GM20431 (cell line): ENCODE data around the gene NTM.

ENCODE experiments used
- in situ Hi-C: fragments of 300-500 bp; cut with MseI, MboI; formaldehyde crosslinking; loops from one replicate; pipeline ENCODE4 v1.15.0; 2020; ENCODE audit warnings: low sequenced_read_pairs; ENCODE audit not compliant: unreplicated experiment

The NTM gene

DNA sequence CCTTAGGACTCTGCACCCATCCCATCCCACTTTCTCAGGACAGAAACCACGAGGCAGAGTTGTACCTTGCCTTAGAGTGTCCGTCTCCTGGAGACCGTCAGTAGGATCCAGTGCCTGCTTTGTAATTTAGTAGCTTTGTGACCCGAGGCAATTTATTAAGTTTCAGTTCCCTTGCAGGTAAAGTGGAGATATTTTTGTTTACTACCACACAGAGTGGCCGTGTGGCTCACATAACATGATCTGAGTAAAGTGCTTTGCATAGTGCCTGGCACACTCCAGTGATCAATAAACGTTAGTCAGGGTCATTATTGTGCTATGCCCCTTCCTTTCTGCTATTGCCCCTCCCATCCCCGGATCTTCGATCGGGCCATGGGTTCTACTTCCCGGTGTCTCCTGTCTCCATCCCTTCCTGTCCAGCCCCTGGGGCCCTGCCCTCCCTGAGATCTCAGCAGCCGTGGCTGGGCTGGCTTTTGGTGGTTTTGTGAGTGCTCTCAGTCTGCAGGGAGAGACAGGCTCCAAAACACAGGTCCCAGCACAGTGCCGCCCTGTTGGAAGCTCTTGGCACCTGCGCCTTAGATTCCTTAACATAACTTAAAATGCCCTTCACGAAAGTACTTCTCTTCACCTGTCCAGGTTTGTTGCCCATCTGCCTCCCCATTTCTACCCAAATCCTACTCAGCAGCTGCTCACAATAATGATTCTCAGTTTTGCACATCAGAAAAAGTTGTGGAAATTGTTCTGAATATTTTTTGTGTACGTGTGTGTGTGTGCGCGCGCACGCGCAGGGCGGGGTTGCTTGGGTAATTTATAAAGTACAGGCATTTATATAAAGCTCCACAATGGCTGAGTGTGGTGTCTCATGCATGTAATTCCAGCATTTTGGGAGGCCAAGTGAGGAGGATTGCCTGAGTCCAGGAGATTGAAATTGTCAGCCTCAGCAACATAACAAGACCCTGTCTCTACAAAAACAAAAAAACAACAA is 753.7 kb downstream of the NTM start:
- in situ Hi-C loops, result no loop called here

DNA sequence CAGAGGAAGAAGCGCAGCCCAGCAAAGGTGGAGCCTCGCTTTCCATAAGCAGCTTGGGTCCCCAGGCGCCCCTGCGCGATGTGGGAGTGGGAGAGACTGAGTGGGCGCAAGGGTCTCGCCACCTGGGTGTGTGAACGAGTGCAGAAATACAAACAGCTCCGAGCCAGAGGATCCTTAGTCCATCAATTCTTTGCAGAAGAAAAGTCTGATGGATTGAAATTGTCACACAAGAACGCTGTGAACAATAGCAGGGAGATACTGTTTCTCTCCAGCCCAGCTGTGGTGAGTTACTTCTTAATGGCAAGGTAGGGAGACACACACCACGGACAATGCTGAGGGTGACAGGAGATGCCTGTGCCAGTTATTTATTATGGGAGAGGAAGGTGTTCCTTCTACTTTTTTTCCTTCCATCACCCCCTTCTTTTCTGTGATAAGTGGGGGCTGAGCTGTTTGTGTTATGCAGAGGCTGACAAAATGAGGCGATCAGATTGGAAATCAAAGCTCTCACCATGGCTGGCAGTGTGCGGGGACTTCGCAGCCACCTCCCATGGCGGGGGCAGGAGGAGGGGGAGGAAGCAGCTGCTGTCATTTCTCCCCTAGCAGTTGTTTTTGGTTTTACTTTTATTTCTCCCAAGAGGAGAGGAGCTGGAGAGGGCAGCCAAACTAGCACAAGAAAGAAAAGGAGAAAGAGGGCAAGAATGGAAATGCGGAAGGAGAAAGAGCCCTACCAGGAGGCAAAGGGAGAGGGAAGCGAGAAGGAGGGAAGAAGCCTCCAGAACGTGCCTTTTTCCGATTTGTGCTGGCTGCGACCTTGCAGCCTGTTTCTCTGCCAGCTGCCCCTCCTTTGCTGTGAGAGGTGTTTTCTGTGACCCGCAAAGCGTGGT is 755.8 kb downstream of the NTM start:
- in situ Hi-C loops, result no loop called here

DNA sequence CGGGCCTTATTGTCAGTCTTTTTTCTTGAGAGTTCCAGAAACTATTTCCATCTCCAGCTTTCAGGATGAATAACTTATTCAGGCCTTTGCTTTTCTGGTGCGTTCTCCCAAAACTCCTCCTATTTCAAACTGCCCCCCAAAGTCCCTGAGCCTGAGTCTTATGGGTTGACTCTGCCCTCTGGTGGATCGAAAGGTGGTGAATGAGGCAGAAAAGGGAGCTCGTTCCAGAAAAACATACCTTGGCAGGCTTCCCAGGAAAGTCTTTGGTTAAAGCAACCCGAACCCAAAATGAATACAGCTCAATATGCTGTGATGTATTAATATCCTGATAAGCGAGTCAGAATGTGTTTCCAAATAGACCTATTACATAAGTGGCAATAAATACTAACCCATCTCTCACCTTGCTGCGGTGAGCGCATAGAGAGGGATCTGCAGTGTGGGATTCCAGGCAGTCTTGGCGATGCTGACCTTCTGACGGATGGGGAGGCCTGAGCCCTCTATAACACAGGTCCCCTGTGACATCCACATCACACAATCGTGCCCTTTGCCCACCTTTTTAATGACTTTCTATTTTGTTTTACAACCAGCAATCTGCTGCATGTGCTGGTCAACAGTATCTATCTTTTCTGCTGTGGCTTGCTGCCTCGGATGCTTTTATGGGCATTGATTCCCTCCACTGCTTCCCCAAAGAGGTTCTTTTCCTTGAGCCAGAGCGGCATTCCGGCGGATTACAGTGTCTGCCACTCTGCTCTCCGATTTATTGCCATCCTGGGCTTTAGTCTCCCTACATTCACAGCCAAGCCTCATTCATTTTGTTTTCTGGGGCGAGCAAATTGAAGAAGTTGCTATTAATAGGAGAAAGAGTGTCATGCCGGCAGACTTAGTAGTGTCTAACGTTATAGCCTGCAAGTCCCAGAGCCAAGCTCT is 756.8 kb downstream of the NTM start:
- in situ Hi-C loops, result no loop called here

DNA sequence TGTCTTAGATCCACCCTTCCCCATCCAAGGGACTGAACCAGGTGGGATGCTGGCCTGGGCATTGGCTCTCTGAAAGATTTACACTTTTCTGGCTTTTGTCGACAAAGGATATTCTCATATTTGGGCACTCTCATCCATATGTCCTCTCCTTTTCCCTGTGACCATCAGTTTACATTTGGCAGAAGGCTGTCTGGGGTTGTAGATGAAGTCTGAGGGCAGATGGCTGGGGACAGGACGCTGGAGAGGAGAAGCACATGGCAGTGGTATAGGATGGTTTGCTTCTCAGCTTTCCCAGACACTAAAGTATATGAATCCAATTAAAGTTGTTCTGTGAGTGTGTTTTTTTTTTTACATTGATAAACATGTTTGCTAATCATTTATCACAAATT is 757.5 kb downstream of the NTM start:
- in situ Hi-C loops, result no loop called here

DNA sequence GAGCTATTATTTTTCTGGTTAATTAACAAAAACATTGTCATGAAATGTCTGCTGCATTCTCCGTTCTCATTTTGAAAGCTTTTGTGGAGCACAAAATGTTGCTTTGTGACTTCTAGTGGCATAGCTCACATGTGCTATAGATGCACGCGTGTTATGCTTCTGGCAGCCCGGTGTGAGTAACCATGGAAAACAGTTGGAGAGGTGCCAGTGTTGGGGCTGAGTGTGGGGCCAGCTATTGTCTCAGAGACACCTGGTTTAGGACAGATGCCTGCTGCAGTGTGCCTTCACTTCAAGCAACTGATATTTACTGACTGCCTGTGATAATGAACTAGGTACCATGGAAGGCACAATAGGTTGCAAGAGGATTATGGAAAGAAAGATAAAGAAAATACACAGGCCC is 760.6 kb downstream of the NTM start:
- in situ Hi-C loops, result no loop called here

DNA sequence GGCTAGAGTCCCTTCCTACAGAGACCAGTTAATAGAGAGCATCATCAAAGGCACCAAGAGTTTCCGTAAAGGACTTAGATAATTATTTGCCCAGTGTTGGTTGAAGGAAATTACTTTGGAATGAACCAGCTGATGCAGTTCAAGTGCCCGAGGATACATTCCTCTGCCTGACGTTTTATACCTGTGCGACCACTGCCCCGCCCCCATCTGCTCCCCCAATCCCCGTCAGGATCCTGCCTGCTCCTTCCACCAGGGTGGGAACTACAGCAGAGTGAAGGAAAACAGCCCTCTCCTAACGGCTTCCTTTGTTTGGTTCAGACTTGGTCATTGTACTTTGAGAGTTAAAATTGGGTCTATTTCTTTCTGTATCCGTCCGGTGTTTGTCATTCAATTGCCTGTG is 761.5 kb downstream of the NTM start:
- in situ Hi-C loops, result no loop called here

DNA sequence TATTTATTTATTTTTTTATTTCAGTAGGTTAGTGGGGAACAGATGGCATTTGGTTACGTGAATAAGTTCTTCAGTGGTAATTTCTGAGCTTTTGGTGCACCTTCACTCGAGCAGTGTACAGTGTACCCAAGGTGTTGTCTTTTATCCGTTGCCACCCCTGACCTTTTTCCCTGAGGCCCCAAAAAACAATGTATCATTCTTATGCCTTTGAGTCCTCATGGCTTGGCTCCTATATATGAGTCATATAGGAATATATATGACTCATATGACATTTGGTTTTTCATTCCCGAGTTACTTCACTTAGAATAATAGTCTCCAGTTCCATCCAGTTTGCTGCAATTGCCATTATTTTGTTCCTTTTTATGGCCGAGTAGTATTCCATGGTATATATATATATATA is 763.9 kb downstream of the NTM start:
- in situ Hi-C loops, result no loop called here

DNA sequence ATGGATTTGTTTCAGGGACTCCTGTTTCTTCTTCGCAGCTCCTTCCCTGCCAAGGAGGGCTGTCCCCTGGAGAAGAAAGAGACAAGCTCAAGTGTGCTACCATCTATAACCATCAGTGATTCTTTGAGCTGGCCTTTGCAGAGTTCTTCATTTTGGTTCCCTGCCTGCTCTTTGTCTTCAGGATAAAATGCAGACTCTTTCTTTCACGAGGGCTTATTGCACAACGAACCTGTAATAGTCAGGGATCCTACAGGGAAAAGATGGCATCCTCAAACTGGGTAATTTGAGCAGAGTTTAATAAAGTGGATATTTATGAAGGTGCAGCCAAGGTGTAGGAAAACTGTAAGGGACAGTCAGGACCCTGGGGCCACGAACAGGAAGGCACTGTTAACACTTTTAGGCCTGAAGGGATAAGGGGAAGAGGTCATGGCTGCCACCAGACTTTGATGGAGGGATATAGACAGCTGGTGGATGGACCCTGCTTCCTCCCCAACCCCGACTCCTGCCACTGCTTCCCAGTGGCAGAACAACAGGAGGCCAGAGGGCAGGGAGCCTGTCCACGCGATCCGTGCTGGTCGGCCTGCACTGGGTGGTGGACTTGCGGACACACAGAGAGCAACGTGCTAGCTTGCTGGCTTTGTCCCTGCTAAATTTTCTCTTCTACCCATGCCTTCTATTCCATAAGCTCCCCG is 767.0 kb downstream of the NTM start:
- in situ Hi-C loops, result no loop called here

DNA sequence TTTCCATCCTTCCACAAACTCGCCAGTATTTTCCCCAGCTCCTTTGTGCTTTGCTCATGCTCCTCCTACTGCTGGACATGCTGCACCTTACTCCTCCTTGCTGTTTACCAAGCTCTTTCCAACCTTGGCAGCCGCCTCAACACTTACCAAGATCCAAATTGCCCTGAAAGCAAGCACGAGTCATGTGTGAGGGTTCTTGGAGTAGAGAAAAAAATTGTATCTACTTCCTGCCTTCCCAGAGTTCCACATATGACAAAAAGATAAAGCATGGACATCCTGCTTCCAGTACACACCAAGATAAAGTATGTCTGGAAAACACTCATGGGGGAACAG is 767.5 kb downstream of the NTM start:
- in situ Hi-C loops, result no loop called here

DNA sequence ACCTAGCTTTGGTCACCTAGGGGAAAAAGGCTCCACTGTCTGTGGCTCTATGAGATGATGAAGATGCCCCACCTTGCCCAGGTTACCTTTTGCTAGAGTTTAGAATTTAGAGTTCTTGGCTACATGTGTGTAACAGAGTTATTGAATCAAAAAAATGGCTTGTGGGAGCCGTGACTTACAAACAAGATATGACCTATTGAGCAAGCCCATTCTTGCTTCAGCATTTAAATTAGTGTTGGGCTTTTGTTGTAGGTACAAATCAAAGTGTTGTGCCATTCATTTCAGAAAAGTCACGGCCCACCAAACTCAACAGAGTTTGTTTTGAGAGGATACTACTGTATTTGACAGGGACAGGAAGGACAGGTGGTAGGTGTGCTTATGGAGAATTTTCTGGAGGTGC is 768.8 kb downstream of the NTM start:
- in situ Hi-C loops, result no loop called here

DNA sequence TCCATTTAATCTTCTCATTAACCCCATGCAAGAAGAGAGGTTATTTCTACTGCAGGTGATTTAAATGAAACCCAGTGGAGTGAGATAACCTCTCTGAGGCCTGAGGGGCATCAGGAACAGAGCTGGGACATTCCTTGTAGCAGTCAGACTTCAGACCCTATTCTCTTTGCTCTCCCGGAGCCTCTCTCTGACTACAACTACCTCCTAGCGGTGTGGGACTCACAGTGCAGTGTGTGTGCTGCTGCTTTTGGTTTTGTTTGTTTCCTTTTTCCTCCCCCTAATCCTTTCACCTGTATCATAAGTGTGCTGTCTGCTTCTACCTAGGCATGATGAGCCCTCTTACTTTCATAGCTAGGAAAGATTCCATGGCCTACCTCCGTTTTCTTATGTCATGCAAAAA is 769.6 kb downstream of the NTM start:
- in situ Hi-C loops, result no loop called here

DNA sequence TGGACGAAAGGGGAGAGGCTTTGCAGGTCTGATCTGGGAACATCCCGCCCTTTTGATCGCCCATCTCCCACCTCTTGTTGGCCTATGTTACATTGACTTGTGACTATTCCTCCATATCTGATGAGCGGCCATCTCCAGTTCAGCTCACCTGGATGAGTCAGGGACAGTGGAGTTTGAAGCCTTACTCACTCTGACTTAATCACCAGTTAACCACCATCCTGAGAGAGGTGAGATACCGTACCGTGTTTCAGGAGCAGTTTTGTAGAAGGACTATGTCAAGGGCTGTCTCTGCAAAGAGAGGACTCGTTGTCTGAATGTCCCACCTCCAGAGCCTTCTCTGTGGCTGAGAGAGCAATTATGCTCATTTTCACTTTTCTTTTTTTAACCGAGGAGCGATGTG is 771.7 kb downstream of the NTM start:
- in situ Hi-C loops, result no loop called here

DNA sequence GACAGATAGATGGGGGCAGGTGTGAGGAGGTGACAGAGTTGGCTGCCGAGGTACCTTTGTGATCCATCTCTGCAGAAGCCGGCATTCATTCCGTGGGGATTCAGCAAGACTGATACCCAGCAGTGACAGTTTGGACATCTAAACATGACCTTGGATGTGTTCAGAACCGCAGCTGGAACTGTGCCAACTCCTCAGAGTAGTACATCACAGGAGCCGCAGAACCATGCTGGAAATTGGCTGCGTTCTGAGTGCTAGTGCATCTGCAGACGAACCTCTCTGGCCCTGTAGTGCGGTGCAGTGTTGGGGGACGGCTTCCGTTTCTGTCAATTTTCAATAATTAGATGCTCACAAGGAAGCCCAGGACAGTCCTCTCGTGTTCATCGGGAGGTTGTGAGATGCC is 772.1 kb downstream of the NTM start:
- in situ Hi-C loops, result no loop called here

DNA sequence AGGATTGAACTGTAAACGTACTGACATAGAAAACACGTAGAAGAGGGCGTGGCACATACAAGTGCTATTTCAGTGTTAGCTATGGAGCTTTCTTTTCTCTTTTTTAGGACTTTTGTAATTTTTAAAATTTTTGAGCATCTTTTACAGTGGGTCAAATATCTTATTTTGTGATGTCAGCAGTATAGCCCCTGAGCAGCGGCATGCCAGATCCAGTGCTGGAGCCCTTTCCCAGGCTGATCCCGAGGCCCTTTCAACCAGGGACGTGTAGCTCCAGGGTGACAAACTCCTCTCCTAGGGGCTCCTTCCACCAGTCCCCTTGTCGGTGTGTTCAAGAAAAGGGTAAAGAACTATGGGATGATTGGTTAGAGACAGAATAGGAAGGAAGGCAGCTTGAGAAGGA is 777.0 kb downstream of the NTM start:
- in situ Hi-C loops, result no loop called here

DNA sequence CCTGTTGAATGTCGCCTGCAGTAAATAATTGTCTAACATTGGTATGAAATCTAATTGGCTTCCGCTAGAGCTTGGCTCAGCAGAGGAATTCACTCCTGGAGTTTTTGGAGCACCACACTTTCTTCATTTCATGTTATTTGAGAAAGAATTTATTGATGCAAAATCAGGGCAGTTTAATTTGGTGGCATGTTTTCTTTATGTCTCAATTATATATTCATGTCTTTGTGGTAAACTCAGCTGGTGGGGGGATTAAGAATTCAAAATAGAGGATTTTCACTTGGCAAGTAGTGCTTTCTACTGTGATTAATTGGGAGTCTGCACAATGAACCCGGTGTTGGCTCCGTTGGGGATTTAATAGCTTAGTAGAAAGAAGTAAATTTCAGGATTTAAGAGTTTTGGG is 784.4 kb downstream of the NTM start:
- in situ Hi-C loops, result no loop called here

DNA sequence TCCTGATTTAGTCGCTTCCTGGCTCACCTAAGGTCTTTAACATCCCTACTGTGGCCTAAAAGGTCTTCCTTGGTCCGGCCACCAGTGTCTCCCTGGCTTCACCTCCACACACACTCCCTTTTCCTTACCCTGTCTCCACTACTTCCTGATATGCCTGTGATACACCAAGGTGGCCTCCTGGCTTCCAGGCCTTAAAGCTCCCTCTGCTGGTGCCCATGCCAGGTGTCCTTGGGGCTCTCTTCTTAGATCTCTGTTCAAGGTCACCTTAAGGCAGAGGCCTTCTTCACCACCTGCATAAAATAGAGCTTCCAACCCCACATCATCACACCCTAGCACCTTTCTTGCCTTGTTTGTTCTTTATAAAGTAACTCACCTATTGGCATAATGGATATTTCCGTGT is 787.7 kb downstream of the NTM start:
- in situ Hi-C loops, result no loop called here

DNA sequence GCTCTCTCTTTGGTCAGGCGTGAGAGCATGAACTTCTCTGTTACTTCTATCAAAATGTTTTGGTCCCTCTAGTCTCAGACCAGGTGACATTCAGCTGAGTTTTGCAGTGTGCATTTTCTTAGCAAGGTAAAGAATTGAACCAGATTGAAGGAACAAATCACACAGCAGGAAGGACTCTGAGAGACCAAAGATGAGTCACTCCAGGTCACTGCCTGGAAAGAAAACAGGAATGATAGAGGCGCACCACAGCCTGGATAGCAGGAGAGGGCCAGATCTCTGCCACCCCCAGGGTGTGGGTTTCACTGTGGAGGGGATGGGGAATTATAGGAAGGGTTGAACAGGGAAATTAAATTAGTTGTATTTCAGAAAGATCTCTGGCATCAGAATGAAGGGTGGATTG is 788.3 kb downstream of the NTM start:
- in situ Hi-C loops, result no loop called here

DNA sequence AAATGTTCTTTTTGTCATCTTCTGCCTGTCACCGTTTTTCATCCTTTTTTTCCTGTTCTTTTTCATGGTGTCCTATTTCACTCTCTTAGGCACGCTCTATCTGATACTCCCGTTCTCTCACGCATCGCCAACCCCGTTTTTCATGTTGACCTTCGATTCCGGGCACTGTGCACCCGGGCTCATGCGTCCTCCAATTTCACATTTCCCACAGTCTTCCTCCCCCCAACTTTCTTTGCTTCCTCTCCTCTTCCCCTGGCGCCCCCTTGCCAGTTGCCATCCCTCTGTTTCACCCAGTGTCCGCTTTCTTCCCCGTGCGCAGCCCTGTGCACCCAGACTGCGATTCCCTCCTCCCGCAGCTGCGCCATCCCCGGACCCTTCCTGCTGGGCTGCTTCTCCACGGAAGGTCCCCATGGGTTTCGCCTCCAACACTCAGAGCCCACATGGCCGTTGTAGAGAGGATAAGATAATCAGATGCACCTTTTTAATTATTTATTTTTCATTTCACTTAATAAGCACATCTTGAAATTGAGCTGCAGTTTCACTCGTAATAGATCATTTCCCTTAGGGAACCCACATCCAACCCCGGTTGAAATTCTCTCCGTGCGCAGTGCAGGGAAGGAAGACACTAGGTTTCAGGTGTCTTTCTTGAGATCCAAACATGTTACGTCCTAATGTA is 791.1 kb downstream of the NTM start:
- in situ Hi-C loops, result no loop called here

DNA sequence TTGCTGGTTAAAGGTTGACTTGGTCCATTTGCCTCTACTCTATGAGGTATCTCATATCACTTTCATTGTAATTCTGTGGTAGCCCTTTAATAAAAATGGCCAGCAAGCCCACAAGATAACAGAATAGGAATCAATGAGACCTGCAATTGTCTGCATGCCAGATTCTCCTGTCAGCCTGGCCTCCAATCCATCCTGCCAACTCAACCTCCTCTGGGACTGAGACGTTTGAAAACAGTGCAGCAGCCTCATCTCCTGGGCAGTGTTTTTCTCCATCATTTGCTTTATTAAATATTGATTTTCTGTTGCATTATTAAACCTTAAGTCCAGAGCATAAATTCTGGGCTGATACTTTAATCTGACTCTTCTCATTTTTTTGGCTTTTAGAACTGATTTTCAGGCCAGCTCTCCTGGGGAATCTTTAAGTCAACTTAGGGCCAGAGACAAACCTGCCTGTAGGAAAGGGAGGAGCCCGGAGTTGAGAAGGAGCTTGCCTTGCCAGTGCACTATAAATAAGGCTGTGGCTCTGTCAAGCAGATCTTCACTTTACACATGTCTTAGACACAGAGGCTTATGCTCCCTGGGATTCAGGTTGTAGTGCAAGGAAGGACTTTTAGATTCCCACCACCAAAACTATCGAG is 798.0 kb downstream of the NTM start:
- in situ Hi-C loops, result no loop called here
